Measurements from ENCODE around the gene EVA1A. TPM values are rescaled to one million over a fixed set of nuclear protein-coding genes. Genes with fewer than 3 reads are reported as not detected.

Gene EVA1A
- total and polyA plus RNA-seq, 2 experiments from 2014 or later = 4.6 to 7.9 TPM

- no peaks in the 10 kb centered on the region for H3F3A ChIP-seq (replicated peaks; ENCODE audit: low read depth)
- DNase-seq (ENCODE audit: low spot score) = no peak
- no peaks in the 10 kb centered on the region; the same call in 2 of the 3 replicates for H3K4me1 Mint-ChIP-seq
- no peaks in the 10 kb centered on the region for H3K79me2 ChIP-seq (replicated peaks; ENCODE audit: insufficient read depth)
- no peaks in the 10 kb centered on the region for H3K27me3 ChIP-seq (ENCODE audit: insufficient read depth)
- H3K9me3 Mint-ChIP-seq = no peaks in the 10 kb centered on the region
- H2AFZ ChIP-seq = no peak overlapping the region
- H3K27me3 Mint-ChIP-seq (ENCODE audit: insufficient read depth, low read depth, poor library complexity) = peaks cover 4% of the 10 kb centered on the region
- no peaks in the 10 kb centered on the region for H4K20me1 ChIP-seq (replicated peaks; ENCODE audit: insufficient read depth)
- no peak overlapping the region for H3K4me3 ChIP-seq
- H3K36me3 Mint-ChIP-seq (ENCODE audit: low read depth) = no peaks in the 10 kb centered on the region
- no peak for ATAC-seq
- no peak overlapping the region for H3K4me3 Mint-ChIP-seq
- no peak overlapping the region for H3K27ac ChIP-seq (ENCODE audit: low read depth)
- no peak overlapping the region for H3K4me2 ChIP-seq
- H3K9me2 ChIP-seq (ENCODE audit: insufficient read depth) = no peaks in the 10 kb centered on the region
- no peaks in the 10 kb centered on the region; the same call in 1 of the 2 replicates for H3K4me1 ChIP-seq (ENCODE audit: insufficient read depth)
- H3K36me3 ChIP-seq (ENCODE audit: insufficient read depth) = no peaks in the 10 kb centered on the region
- TF ChIP-seq STAT1 (IDR thresholded peaks at IDR 0.05; ENCODE audit: unreplicated experiment) = no peak
- no peak for TF ChIP-seq POLR2AphosphoS5 (IDR thresholded peaks at IDR 0.05; ENCODE audit: low read depth)
- TF ChIP-seq ZNF114 (CRISPR knock-in tag; IDR thresholded peaks at IDR 0.05) = no peak
- no peak for TF ChIP-seq ZNF462 (CRISPR knock-in tag; IDR thresholded peaks at IDR 0.05)
- no peak for TF ChIP-seq EZH2phosphoT487 (IDR thresholded peaks at IDR 0.05; ENCODE audit: unreplicated experiment)
- no peak for TF ChIP-seq CTCF (conservative IDR thresholded peaks at IDR 0.05; ENCODE audit: low read depth in 2 of 2)
- TF ChIP-seq REST (IDR thresholded peaks at IDR 0.05; ENCODE audit: unreplicated experiment) = no peak
- TF ChIP-seq JUNB (IDR thresholded peaks at IDR 0.05; ENCODE audit: unreplicated experiment) = no peak
- no peak for TF ChIP-seq EZH2 (IDR thresholded peaks at IDR 0.05; ENCODE audit: low read depth, unreplicated experiment)
- TF ChIP-seq ETS1 (IDR thresholded peaks at IDR 0.05) = no peak
- no peak for TF ChIP-seq NANOG (IDR thresholded peaks at IDR 0.05; ENCODE audit: borderline replicate concordance)
- no peak for TF ChIP-seq CREB1 (CRISPR knock-in tag; IDR thresholded peaks at IDR 0.05; ENCODE audit: low read depth)
- TF ChIP-seq ZNF331 (CRISPR knock-in tag; IDR thresholded peaks at IDR 0.05; ENCODE audit: low read depth) = no peak
- H3K27ac Mint-ChIP-seq = no peak overlapping the region
Observed at GRCh38 chr2:75573145-75573878, 12.6 kb upstream of the EVA1A start.
